ENCODE results near the gene B3GALT6.

- no peak for TF ChIP-seq CTCF (IDR thresholded peaks at IDR 0.05; ENCODE audit: poor library complexity)
- no peak for TF ChIP-seq EZH2 (IDR thresholded peaks at IDR 0.05; ENCODE audit: borderline replicate concordance)
Observed at GRCh38 chr1:1216770-1217620, 15.0 kb upstream of the B3GALT6 start.

Measured in hepatocyte (in vitro differentiated cells).